Memory B cell (primary cell): Measurements from ENCODE around the gene FNDC10.
"Not testable (repeated sequence)": the region's sequence is repeated elsewhere in the genome, so short reads cannot be mapped to it uniquely, and the experiment has no call there.

Experiments used
- ATAC-seq: fragments of 150-1000 bp; cut with Tn5 transposase; 2 replicates; pipeline ENCODE4 v1.10.0; 2021; ENCODE audit warnings: low read depth, mild to moderate bottlenecking, moderate library complexity
- DNase-seq, 2 donors: peaks; one replicate each; pipeline ENCODE4 v3.0.0; 2022; ENCODE audit warnings: low spot score in 2 of 2
- H3K27ac Mint-ChIP-seq: one replicate; pipeline ENCODE4 v1.8.0; 2022; ENCODE audit warnings: mild to moderate bottlenecking, moderate library complexity, mixed read lengths
- H3K27me3 Mint-ChIP-seq: one replicate; pipeline ENCODE4 v1.8.0; 2022; ENCODE audit warnings: mixed read lengths
- H3K36me3 Mint-ChIP-seq: one replicate; pipeline ENCODE4 v1.8.0; 2022; ENCODE audit warnings: mild to moderate bottlenecking, mixed read lengths
- H3K4me1 Mint-ChIP-seq: one replicate; pipeline ENCODE4 v1.8.0; 2022; ENCODE audit warnings: mixed read lengths
- H3K4me3 Mint-ChIP-seq: one replicate; pipeline ENCODE4 v1.8.0; 2022; ENCODE audit warnings: mild to moderate bottlenecking, moderate library complexity, mixed read lengths
- H3K9me3 Mint-ChIP-seq: one replicate; pipeline ENCODE4 v1.8.0; 2022; ENCODE audit warnings: mixed read lengths

Gene FNDC10

GRCh38 chr1:1599935-1600860 lies at the start of gene FNDC10:
FNDC10 (minus strand) TSS chr1:1600135; CDS start chr1:1600015, 120 bp downstream.
- H3K9me3 Mint-ChIP-seq = no peaks in the 10 kb centered on the region
- H3K27me3 Mint-ChIP-seq = peaks cover 9% of the 10 kb centered on the region
- peaks cover 5% of the 10 kb centered on the region for H3K4me1 Mint-ChIP-seq
- H3K27ac Mint-ChIP-seq = no peak within 1 kb of the TSS
- H3K36me3 Mint-ChIP-seq = no peaks in the 10 kb centered on the region
- ATAC-seq (peak; percentile 27), DNase-seq (no peak)
- H3K4me3 Mint-ChIP-seq = peak within 1 kb of the TSS; percentile 86

- not testable (repeated sequence) for H3K9me3 Mint-ChIP-seq, H3K4me1 Mint-ChIP-seq, H3K27me3 Mint-ChIP-seq, H3K4me3 Mint-ChIP-seq, H3K27ac Mint-ChIP-seq, DNase-seq, ATAC-seq
- peaks cover 39% of the 10 kb centered on the region for H3K36me3 Mint-ChIP-seq
Measured at GRCh38 chr1:1648265-1648664, 48.3 kb upstream of the FNDC10 start.

- not testable (repeated sequence) for H3K4me1 Mint-ChIP-seq
Measured at GRCh38 chr1:1647567-1648241, 47.8 kb upstream of the FNDC10 start.

GRCh38 chr1:1646326-1646725 lies 46.4 kb upstream of the FNDC10 start:
- DNase-seq, ATAC-seq, H3K27me3 Mint-ChIP-seq, H3K27ac Mint-ChIP-seq, H3K4me1 Mint-ChIP-seq, H3K4me3 Mint-ChIP-seq, H3K9me3 Mint-ChIP-seq: not testable (repeated sequence)
- H3K36me3 Mint-ChIP-seq = peaks cover 29% of the 10 kb centered on the region

More at GRCh38 chr1:1647567-1648241, 47.8 kb upstream of the FNDC10 start:
- DNase-seq, H3K4me3 Mint-ChIP-seq, H3K27me3 Mint-ChIP-seq, H3K9me3 Mint-ChIP-seq, H3K27ac Mint-ChIP-seq, ATAC-seq: not testable (repeated sequence)
- H3K36me3 Mint-ChIP-seq = peaks cover 38% of the 10 kb centered on the region

GRCh38 chr1:1640711-1641461 lies 41.0 kb upstream of the FNDC10 start:
- not testable (repeated sequence) for H3K27ac Mint-ChIP-seq, H3K36me3 Mint-ChIP-seq, ATAC-seq, H3K4me3 Mint-ChIP-seq, H3K4me1 Mint-ChIP-seq, H3K27me3 Mint-ChIP-seq, DNase-seq, H3K9me3 Mint-ChIP-seq

- not testable (repeated sequence) for H3K27ac Mint-ChIP-seq, H3K9me3 Mint-ChIP-seq, DNase-seq, H3K4me3 Mint-ChIP-seq, H3K4me1 Mint-ChIP-seq, H3K36me3 Mint-ChIP-seq, H3K27me3 Mint-ChIP-seq, ATAC-seq
Measured at GRCh38 chr1:1640081-1640480, 40.1 kb upstream of the FNDC10 start.

- DNase-seq, H3K27ac Mint-ChIP-seq, ATAC-seq, H3K36me3 Mint-ChIP-seq, H3K9me3 Mint-ChIP-seq, H3K4me1 Mint-ChIP-seq, H3K27me3 Mint-ChIP-seq, H3K4me3 Mint-ChIP-seq: not testable (repeated sequence)
Measured at GRCh38 chr1:1639368-1639767, 39.4 kb upstream of the FNDC10 start.

- not testable (repeated sequence) for H3K36me3 Mint-ChIP-seq, H3K27me3 Mint-ChIP-seq, ATAC-seq, H3K4me1 Mint-ChIP-seq, H3K27ac Mint-ChIP-seq, H3K9me3 Mint-ChIP-seq, H3K4me3 Mint-ChIP-seq, DNase-seq
Measured at GRCh38 chr1:1638528-1638927, 38.6 kb upstream of the FNDC10 start.

GRCh38 chr1:1637479-1637875 lies 37.5 kb upstream of the FNDC10 start:
- not testable (repeated sequence) for H3K27me3 Mint-ChIP-seq, H3K4me1 Mint-ChIP-seq, ATAC-seq, H3K36me3 Mint-ChIP-seq, H3K27ac Mint-ChIP-seq, H3K4me3 Mint-ChIP-seq, H3K9me3 Mint-ChIP-seq, DNase-seq

GRCh38 chr1:1636621-1637478 lies 36.9 kb upstream of the FNDC10 start:
- not testable (repeated sequence) for H3K27me3 Mint-ChIP-seq, H3K27ac Mint-ChIP-seq, H3K9me3 Mint-ChIP-seq

GRCh38 chr1:1634613-1635012 lies 34.7 kb upstream of the FNDC10 start:
- H3K36me3 Mint-ChIP-seq, DNase-seq, H3K27me3 Mint-ChIP-seq, H3K9me3 Mint-ChIP-seq, H3K27ac Mint-ChIP-seq, H3K4me3 Mint-ChIP-seq, ATAC-seq, H3K4me1 Mint-ChIP-seq: not testable (repeated sequence)

More at GRCh38 chr1:1636621-1637478, 36.9 kb upstream of the FNDC10 start:
- DNase-seq, H3K4me1 Mint-ChIP-seq, H3K36me3 Mint-ChIP-seq, ATAC-seq, H3K4me3 Mint-ChIP-seq: not testable (repeated sequence)

- not testable (repeated sequence) for H3K4me3 Mint-ChIP-seq, H3K27me3 Mint-ChIP-seq, H3K27ac Mint-ChIP-seq, DNase-seq, ATAC-seq, H3K36me3 Mint-ChIP-seq, H3K9me3 Mint-ChIP-seq, H3K4me1 Mint-ChIP-seq
Measured at GRCh38 chr1:1633409-1633808, 33.5 kb upstream of the FNDC10 start.

GRCh38 chr1:1631782-1632420 lies 32.0 kb upstream of the FNDC10 start, which contains the start of gene MMP23B:
MMP23B (plus strand) TSS chr1:1632173; CDS start chr1:1632219, 46 bp downstream.
- Mint-ChIP-seq H3K27me3 (peaks cover 4% of the 10 kb centered on the region), H3K36me3 (peaks cover 4% of the 10 kb centered on the region), H3K4me3 (peak within 1 kb of the TSS; percentile 69), H3K4me1 (peaks cover 9% of the 10 kb centered on the region), H3K27ac (no peak within 1 kb of the TSS), H3K9me3 (no peaks in the 10 kb centered on the region)
- ATAC-seq (no peak), DNase-seq (no peak)
